PC-9 (cell line): ENCODE measurements around the gene USP3.

Experiments
- EZH2 ChIP-seq: fragments of 200-600 bp; sonication (generic); IDR thresholded peaks from 2 replicates; pipeline ENCODE4 v1.8.0; 2017; ENCODE audit warnings: antibody characterized with exemption, low read depth
- TF ChIP-seq, protein P1 (sequence below): fragments of 200-600 bp; sonication (generic); conservative IDR thresholded peaks from 2 replicates; pipeline ENCODE4 v1.6.1; 2017; ENCODE audit warnings: mixed run types, antibody characterized with exemption, mild to moderate bottlenecking, moderate library complexity

DNA sequence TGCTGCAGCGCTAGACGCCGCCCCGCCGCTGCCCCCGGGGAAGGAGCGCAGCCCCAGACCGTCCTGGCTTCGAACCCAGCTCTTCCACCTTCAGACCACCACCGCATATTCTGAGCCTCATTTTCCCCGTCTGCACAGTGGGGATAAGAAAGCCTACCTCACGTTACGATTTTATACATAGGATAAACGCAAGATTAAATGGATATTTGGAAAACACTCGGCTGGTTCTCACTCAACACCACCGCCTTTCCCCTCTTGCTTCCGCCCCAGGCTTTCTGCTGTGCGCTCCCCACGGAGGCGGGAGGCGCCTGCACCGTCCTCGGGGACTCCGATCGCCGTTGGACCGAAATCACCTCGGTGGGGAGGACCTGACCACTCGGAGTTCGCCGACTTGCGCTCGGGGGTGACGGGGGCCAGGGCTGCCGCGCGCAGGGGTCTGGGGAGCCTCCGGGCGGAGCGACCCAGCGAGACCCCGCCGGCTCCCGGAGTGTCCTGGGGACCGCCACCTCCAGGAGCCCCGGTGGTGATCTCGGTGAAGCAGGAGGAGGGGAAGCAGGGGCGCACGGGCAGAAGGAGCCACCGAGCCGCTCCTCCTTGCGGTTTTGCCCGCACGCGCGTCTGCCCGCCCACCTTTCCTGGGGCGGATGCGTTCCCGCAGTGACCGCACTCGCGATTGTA, 96.8 kb downstream of the USP3 start:
- TF ChIP-seq, protein P1, sequence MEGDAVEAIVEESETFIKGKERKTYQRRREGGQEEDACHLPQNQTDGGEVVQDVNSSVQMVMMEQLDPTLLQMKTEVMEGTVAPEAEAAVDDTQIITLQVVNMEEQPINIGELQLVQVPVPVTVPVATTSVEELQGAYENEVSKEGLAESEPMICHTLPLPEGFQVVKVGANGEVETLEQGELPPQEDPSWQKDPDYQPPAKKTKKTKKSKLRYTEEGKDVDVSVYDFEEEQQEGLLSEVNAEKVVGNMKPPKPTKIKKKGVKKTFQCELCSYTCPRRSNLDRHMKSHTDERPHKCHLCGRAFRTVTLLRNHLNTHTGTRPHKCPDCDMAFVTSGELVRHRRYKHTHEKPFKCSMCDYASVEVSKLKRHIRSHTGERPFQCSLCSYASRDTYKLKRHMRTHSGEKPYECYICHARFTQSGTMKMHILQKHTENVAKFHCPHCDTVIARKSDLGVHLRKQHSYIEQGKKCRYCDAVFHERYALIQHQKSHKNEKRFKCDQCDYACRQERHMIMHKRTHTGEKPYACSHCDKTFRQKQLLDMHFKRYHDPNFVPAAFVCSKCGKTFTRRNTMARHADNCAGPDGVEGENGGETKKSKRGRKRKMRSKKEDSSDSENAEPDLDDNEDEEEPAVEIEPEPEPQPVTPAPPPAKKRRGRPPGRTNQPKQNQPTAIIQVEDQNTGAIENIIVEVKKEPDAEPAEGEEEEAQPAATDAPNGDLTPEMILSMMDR = no peak
- no peak for TF ChIP-seq EZH2
